Fibroblast of lung (primary cell): Measurements from ENCODE around the gene PLXNA4. TPM values are rescaled to one million over a fixed set of nuclear protein-coding genes. Genes with fewer than 3 reads are reported as not detected.

Experiments used
- DNase-seq, 2 donors: peaks; one replicate each; pipeline versions ENCODE4 v3.0.0 to v3.0.0-alpha.2; 2010; ENCODE audit warnings: low read depth in 2 of 2
- H2AFZ ChIP-seq: 2 replicates; pipeline ENCODE4 v1.5.1; 2012; ENCODE audit warnings: low read length, control low read depth, inconsistent platforms
- H3K27ac ChIP-seq: 2 replicates; pipeline ENCODE4 v1.5.1; 2011; ENCODE audit warnings: low read length, control low read depth; ENCODE audit not compliant: insufficient read depth
- H3K27me3 ChIP-seq: 2 replicates; pipeline ENCODE4 v1.5.1; 2011; ENCODE audit warnings: mild to moderate bottlenecking, low read length; ENCODE audit not compliant: control insufficient read depth, insufficient read depth
- H3K36me3 ChIP-seq: 2 replicates; pipeline ENCODE4 v1.5.1; 2011; ENCODE audit warnings: low read length; ENCODE audit not compliant: control insufficient read depth, insufficient read depth
- H3K4me1 ChIP-seq: 2 replicates; pipeline ENCODE4 v1.5.1; 2011; ENCODE audit warnings: low read length; ENCODE audit not compliant: control insufficient read depth, insufficient read depth; ENCODE audit errors: extremely low read depth
- H3K4me2 ChIP-seq: 2 replicates; pipeline ENCODE4 v1.5.1; 2011; ENCODE audit warnings: low read length, control low read depth; ENCODE audit not compliant: insufficient read depth; ENCODE audit errors: extremely low read depth
- H3K4me3 ChIP-seq, 4 experiments: fragments of 200-600 bp in 1 of 4; sonication (generic) in 1 of 4; replicated peaks in 1 of 4; 2 replicates each; pipeline ENCODE4 v1.5.1; 2011 to 2016; ENCODE audit warnings: low read length in 4 of 4, low read depth in 3 of 4, mild to moderate bottlenecking in 3 of 4, control low read depth in 2 of 4, inconsistent platforms in 1 of 4, mixed read lengths in 1 of 4; ENCODE audit not compliant: insufficient read depth in 1 of 4; ENCODE audit errors: control extremely low read depth in 1 of 4
- H3K79me2 ChIP-seq: 2 replicates; pipeline ENCODE4 v1.5.1; 2012; ENCODE audit warnings: mild to moderate bottlenecking, low read length, inconsistent platforms; ENCODE audit not compliant: control insufficient read depth, insufficient read depth
- H3K9ac ChIP-seq: 2 replicates; pipeline ENCODE4 v1.5.1; 2011; ENCODE audit warnings: mild to moderate bottlenecking, low read length, control low read depth; ENCODE audit not compliant: insufficient read depth
- H3K9me3 ChIP-seq: 2 replicates; pipeline ENCODE4 v1.5.1; 2012; ENCODE audit warnings: low read depth, low read length; ENCODE audit not compliant: control insufficient read depth, insufficient read depth
- H4K20me1 ChIP-seq: 2 replicates; pipeline ENCODE4 v1.5.1; 2011; ENCODE audit warnings: low read length; ENCODE audit not compliant: control insufficient read depth, insufficient read depth; ENCODE audit errors: extremely low read depth
- EZH2 ChIP-seq: IDR thresholded peaks from 2 replicates; pipeline ENCODE4 v1.5.1; 2012; ENCODE audit warnings: low read length, control low read depth, mild to moderate bottlenecking; ENCODE audit errors: missing control alignments
- polyA plus RNA-seq, 2 donors: library from polyadenylated mRNA; depleted of rRNA in 1 of 2; stranded (reverse) in 1 of 2; unstranded in 1 of 2; fragments of >200 nt; gene quantifications; 2 replicates each; pipeline ENCODE4 v1.2.1, GENCODE V29; 2011 to 2012; ENCODE audit warnings: missing spikeins in 1 of 2
- total RNA-seq: library from RNA; depleted of rRNA; stranded (reverse); fragments of >200 nt; gene quantifications from 2 replicates; pipeline ENCODE4 v1.2.1, GENCODE V29; 2014
- TF ChIP-seq, protein P1 (sequence below), 2 donors: IDR thresholded peaks in 1 of 2; conservative IDR thresholded peaks in 1 of 2; 1 replicate in 1 of 2; 2 replicates in 1 of 2; pipeline ENCODE4 v1.5.1; 2011 to 2012; ENCODE audit warnings: low read length in 2 of 2, control low read depth in 1 of 2, inconsistent platforms in 1 of 2, low read depth in 1 of 2, mild to moderate bottlenecking in 1 of 2

The PLXNA4 gene
- total and polyA plus RNA-seq, 2 donors (not counting 1 experiment from before 2014, with no cell fraction given), result 1.2 to 1.5 TPM

DNA sequence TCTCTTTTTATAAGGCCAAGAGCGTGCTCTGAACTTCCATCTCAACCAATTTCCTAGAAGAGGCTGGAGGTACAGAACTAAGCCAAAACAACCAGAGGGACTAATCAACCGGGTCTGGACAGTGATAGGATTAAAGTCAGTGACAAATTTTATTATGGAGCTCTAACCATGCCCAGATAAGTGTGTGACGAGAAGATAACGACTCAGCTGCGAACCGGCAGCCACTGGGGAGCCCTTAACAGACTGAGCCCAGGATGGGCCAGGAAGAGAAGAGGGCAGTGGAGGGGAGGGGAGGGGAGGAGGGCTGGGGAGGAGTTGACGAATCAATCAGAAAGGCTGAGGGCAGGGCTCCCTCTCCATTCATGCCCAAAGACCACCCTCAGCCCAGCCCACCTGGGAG is 119.9 kb downstream of the PLXNA4 start:
- no peak overlapping the region for H3K4me3 ChIP-seq
- no peak overlapping the region for H3K27ac ChIP-seq
- no peak for TF ChIP-seq EZH2
- TF ChIP-seq, protein P1, sequence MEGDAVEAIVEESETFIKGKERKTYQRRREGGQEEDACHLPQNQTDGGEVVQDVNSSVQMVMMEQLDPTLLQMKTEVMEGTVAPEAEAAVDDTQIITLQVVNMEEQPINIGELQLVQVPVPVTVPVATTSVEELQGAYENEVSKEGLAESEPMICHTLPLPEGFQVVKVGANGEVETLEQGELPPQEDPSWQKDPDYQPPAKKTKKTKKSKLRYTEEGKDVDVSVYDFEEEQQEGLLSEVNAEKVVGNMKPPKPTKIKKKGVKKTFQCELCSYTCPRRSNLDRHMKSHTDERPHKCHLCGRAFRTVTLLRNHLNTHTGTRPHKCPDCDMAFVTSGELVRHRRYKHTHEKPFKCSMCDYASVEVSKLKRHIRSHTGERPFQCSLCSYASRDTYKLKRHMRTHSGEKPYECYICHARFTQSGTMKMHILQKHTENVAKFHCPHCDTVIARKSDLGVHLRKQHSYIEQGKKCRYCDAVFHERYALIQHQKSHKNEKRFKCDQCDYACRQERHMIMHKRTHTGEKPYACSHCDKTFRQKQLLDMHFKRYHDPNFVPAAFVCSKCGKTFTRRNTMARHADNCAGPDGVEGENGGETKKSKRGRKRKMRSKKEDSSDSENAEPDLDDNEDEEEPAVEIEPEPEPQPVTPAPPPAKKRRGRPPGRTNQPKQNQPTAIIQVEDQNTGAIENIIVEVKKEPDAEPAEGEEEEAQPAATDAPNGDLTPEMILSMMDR (conservative IDR thresholded peaks at IDR 0.05 in 1 of 2, IDR thresholded peaks at IDR 0.05 in 1 of 2; ENCODE audit: low read depth in 1 of 2, low read length in 2 of 2), result no peak
- no peaks in the 10 kb centered on the region for H3K4me1 ChIP-seq
- H2AFZ ChIP-seq, result no peak overlapping the region
- DNase-seq, result no peak
- no peaks in the 10 kb centered on the region for H4K20me1 ChIP-seq
- no peaks in the 10 kb centered on the region for H3K9me3 ChIP-seq
- no peaks in the 10 kb centered on the region for H3K36me3 ChIP-seq
- no peak overlapping the region for H3K4me2 ChIP-seq
- H3K9ac ChIP-seq, result no peak overlapping the region
- no peaks in the 10 kb centered on the region for H3K79me2 ChIP-seq
- H3K27me3 ChIP-seq, result no peaks in the 10 kb centered on the region

DNA sequence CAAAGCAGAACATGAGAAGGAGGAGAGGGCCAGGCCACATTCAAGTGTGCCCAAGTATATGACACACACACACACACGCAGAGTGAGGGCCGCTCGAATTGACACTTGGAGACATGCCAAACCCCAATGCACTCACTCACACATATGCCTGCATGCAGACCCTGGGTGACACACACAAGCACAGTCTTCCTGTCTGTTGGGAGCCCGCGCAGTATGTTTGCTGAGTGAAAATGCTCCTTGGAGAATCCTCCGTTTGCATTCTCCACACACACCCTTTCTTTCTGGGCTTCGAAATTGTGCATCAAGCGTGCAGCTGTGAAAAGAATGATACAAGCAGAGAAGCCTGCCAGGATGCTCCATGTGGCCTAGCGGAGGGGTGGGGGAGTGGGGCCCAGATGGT is 120.9 kb downstream of the PLXNA4 start:
- Histone ChIP-seq H3K79me2 (no peaks in the 10 kb centered on the region), H3K27me3 (no peaks in the 10 kb centered on the region), H3K4me1 (no peaks in the 10 kb centered on the region), H4K20me1 (no peaks in the 10 kb centered on the region), H3K36me3 (no peaks in the 10 kb centered on the region), H3K4me2 (no peak overlapping the region), H2AFZ (no peak overlapping the region), H3K9ac (no peak overlapping the region), H3K4me3 (no peak overlapping the region), H3K9me3 (no peaks in the 10 kb centered on the region), H3K27ac (no peak overlapping the region)
- TF ChIP-seq EZH2, result no peak
- TF ChIP-seq, protein P1 (conservative IDR thresholded peaks at IDR 0.05 in 1 of 2, IDR thresholded peaks at IDR 0.05 in 1 of 2; ENCODE audit: low read depth in 1 of 2, low read length in 2 of 2), result no peak
- DNase-seq, result peak in 1 of 2 donors; percentile 13

DNA sequence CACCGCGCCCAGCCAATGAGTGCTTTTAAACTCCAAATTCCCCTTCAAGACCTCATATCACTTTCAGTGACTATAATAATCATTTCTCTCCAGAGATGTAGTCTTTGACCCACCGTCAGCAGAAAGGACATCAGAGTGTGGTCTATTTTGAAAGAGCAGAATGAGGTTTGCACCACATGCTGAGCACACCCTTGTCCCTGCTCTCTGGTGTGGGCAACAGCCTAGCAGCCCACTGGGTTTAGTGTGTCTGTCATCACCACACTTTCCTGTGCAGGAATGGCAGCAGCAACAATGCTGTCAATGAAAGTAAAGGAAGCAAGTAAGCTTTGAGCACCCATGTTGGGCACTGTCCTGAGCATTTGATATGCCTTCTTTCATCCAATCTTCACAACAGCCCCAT is 122.4 kb downstream of the PLXNA4 start:
- no peaks in the 10 kb centered on the region for H3K4me1 ChIP-seq
- no peak overlapping the region for H3K4me2 ChIP-seq
- no peak overlapping the region for H3K4me3 ChIP-seq
- no peaks in the 10 kb centered on the region for H3K36me3 ChIP-seq
- no peak overlapping the region for H2AFZ ChIP-seq
- no peaks in the 10 kb centered on the region for H4K20me1 ChIP-seq
- no peaks in the 10 kb centered on the region for H3K9me3 ChIP-seq
- TF ChIP-seq EZH2, result no peak
- TF ChIP-seq, protein P1 (conservative IDR thresholded peaks at IDR 0.05 in 1 of 2, IDR thresholded peaks at IDR 0.05 in 1 of 2; ENCODE audit: low read depth in 1 of 2, low read length in 2 of 2), result no peak
- no peaks in the 10 kb centered on the region for H3K79me2 ChIP-seq
- no peaks in the 10 kb centered on the region for H3K27me3 ChIP-seq
- no peak overlapping the region for H3K27ac ChIP-seq
- DNase-seq, result no peak
- H3K9ac ChIP-seq, result no peak overlapping the region
